Tibial nerve (tissue), 3 donors: ENCODE measurements around the gene EVX1.

ENCODE experiments used
- CTCF ChIP-seq, 5 experiments: fragments of 200-600 bp in 3 of 5; fragments of 450-650 bp in 2 of 5; sonication (generic) in 3 of 5; IDR thresholded peaks; one replicate each; pipeline ENCODE4 v1.5.1; 2016 to 2019; ENCODE audit warnings: antibody characterized with exemption in 5 of 5, mild to moderate bottlenecking in 3 of 5, moderate library complexity in 2 of 5
- POLR2A ChIP-seq, 2 donors: fragments of 450-650 bp; IDR thresholded peaks; one replicate each; pipeline ENCODE4 v1.6.1; 2017; ENCODE audit warnings: antibody characterized with exemption in 2 of 2, mild to moderate bottlenecking in 2 of 2, moderate library complexity in 2 of 2

- TF ChIP-seq CTCF (IDR thresholded peaks at IDR 0.05), result no peak
- TF ChIP-seq POLR2A (IDR thresholded peaks at IDR 0.05), result no peak
Observed at GRCh38 chr7:27242154-27242553, 448 bp upstream of the EVX1 start.
